CD14-positive monocyte (primary cell): ENCODE data around the gene KLK14. TPM values are rescaled to one million over a fixed set of nuclear protein-coding genes. Genes with fewer than 3 reads are reported as not detected.

Experiments
- DNase-seq, 3 donors: peaks; one replicate each; pipeline ENCODE4 v3.0.0-alpha.2; 2011 to 2022
- H2AFZ ChIP-seq: 2 replicates; pipeline ENCODE4 v1.6.0; 2012; ENCODE audit warnings: mild to moderate bottlenecking, low read depth, low read length, inconsistent platforms; ENCODE audit not compliant: insufficient read depth, poor library complexity, severe bottlenecking
- H3K27ac ChIP-seq, 2 donors: 1 replicate in 1 of 2; 2 replicates in 1 of 2; pipeline ENCODE4 v1.5.1; 2012 to 2013; ENCODE audit warnings: low read length in 2 of 2, control low read depth in 1 of 2, inconsistent platforms in 1 of 2, low read depth in 1 of 2, mild to moderate bottlenecking in 1 of 2
- H3K27me3 ChIP-seq, 2 donors: one replicate each; pipeline versions ENCODE4 v1.6.0 to v1.6.1; 2011 to 2013; ENCODE audit warnings: low read length in 2 of 2; ENCODE audit not compliant: control insufficient read depth in 2 of 2, insufficient read depth in 2 of 2
- H3K36me3 ChIP-seq, 2 donors: replicated peaks in 1 of 2; 1 replicate in 1 of 2; 2 replicates in 1 of 2; pipeline versions ENCODE4 v1.5.1 to v1.6.1; 2012 to 2013; ENCODE audit warnings: low read length in 2 of 2, control low read depth in 1 of 2, inconsistent platforms in 1 of 2, mild to moderate bottlenecking in 1 of 2; ENCODE audit not compliant: insufficient read depth in 2 of 2, control insufficient read depth in 1 of 2
- H3K4me1 ChIP-seq, 2 donors: 1 replicate in 1 of 2; 2 replicates in 1 of 2; pipeline versions ENCODE4 v1.5.1 to v1.6.1; 2012 to 2013; ENCODE audit warnings: low read length in 2 of 2, control low read depth in 1 of 2, inconsistent platforms in 1 of 2, mild to moderate bottlenecking in 1 of 2, moderate library complexity in 1 of 2; ENCODE audit not compliant: insufficient read depth in 2 of 2, control insufficient read depth in 1 of 2
- H3K4me2 ChIP-seq: replicated peaks from 2 replicates; pipeline ENCODE3; 2012; ENCODE audit warnings: low read length, moderate library complexity, mild to moderate bottlenecking; ENCODE audit not compliant: poor library complexity, severe bottlenecking; ENCODE audit errors: extremely low read depth
- H3K4me3 ChIP-seq, 3 experiments: fragments of 200-600 bp in 1 of 3; sonication (generic) in 1 of 3; replicated peaks in 1 of 3; 1 replicate in 2 of 3; 2 replicates in 1 of 3; pipeline ENCODE4 v1.5.1; 2011 to 2013; ENCODE audit warnings: low read length in 3 of 3, mild to moderate bottlenecking in 3 of 3, control low read depth in 2 of 3, low read depth in 2 of 3, inconsistent platforms in 1 of 3, moderate library complexity in 1 of 3
- H3K79me2 ChIP-seq: 2 replicates; pipeline ENCODE4 v1.6.0; 2012; ENCODE audit warnings: mild to moderate bottlenecking, control low read depth, inconsistent platforms, low read length, moderate library complexity; ENCODE audit not compliant: insufficient read depth
- H3K9ac ChIP-seq: 2 replicates; pipeline ENCODE4 v1.6.0; 2017; ENCODE audit warnings: low read length, mild to moderate bottlenecking; ENCODE audit not compliant: insufficient read depth, poor library complexity, severe bottlenecking
- H3K9me3 ChIP-seq, 2 donors: replicated peaks in 1 of 2; 1 replicate in 1 of 2; 2 replicates in 1 of 2; pipeline versions ENCODE4 v1.5.1 to v1.6.1; 2012 to 2013; ENCODE audit warnings: low read length in 2 of 2, control low read depth in 1 of 2; ENCODE audit not compliant: control insufficient read depth in 1 of 2, insufficient read depth in 1 of 2
- H4K20me1 ChIP-seq: 2 replicates; pipeline ENCODE4 v1.6.0; 2012; ENCODE audit warnings: mild to moderate bottlenecking, low read length, control low read depth, moderate library complexity; ENCODE audit not compliant: insufficient read depth
- H3K27ac Mint-ChIP-seq, 7 donors: one replicate each; pipeline ENCODE4 v1.8.0; 2020; ENCODE audit warnings: mild to moderate bottlenecking in 7 of 7, mixed read lengths in 7 of 7, moderate library complexity in 6 of 7, inconsistent platforms in 2 of 7
- H3K27me3 Mint-ChIP-seq, 3 donors: one replicate each; pipeline ENCODE4 v1.8.0; 2021 to 2022; ENCODE audit warnings: low read depth in 3 of 3, mild to moderate bottlenecking in 3 of 3, mixed read lengths in 3 of 3, moderate library complexity in 3 of 3, inconsistent platforms in 1 of 3
- H3K36me3 Mint-ChIP-seq, 2 donors: one replicate each; pipeline ENCODE4 v1.8.0; 2020; ENCODE audit warnings: mixed read lengths in 2 of 2, inconsistent platforms in 1 of 2, mild to moderate bottlenecking in 1 of 2
- H3K4me1 Mint-ChIP-seq: one replicate; pipeline ENCODE4 v1.8.0; 2020; ENCODE audit warnings: mild to moderate bottlenecking, mixed read lengths
- H3K4me3 Mint-ChIP-seq, 2 donors: one replicate each; pipeline ENCODE4 v1.8.0; 2020; ENCODE audit warnings: mild to moderate bottlenecking in 2 of 2, mixed read lengths in 2 of 2, moderate library complexity in 1 of 2
- H3K9me3 Mint-ChIP-seq, 7 donors: one replicate each; pipeline ENCODE4 v1.8.0; 2020 to 2022; ENCODE audit warnings: mixed read lengths in 7 of 7, mild to moderate bottlenecking in 6 of 7, moderate library complexity in 6 of 7, inconsistent platforms in 2 of 7
- WGBS: methylation state at CpG from one replicate; pipeline ENCODE4 v1.1.5; 2013; ENCODE audit warnings: missing lambda C conversion rate; ENCODE audit not compliant: insufficient coverage; 5-methylcytosine and 5-hydroxymethylcytosine counted together
- intact Hi-C, 2 donors: fragments of 100-400 bp; cut with micrococcal nuclease; formaldehyde crosslinking; loops; one replicate each; pipeline versions ENCODE4 v1.15.0 to v1.15.1; 2023
- polyA plus RNA-seq, 3 donors: library from polyadenylated mRNA; depleted of rRNA in 1 of 3; unstranded in 2 of 3; stranded (reverse) in 1 of 3; fragments of 300-500 nt in 2 of 3; fragments of >200 nt in 1 of 3; fragmentation: Illumina TruSeq in 2 of 3; gene quantifications; 1 replicate in 2 of 3; 2 replicates in 1 of 3; pipeline ENCODE4 v1.2.3, GENCODE V29; 2012 to 2021
- TF ChIP-seq, protein P1 (sequence below): fragments of 200-600 bp; IDR thresholded peaks from one replicate; pipeline ENCODE4 v1.8.0; 2022; ENCODE audit warnings: antibody characterized with exemption, mild to moderate bottlenecking

Gene KLK14
- polyA plus RNA-seq, 3 donors, result 0.29 TPM; not detected in 2

DNA sequence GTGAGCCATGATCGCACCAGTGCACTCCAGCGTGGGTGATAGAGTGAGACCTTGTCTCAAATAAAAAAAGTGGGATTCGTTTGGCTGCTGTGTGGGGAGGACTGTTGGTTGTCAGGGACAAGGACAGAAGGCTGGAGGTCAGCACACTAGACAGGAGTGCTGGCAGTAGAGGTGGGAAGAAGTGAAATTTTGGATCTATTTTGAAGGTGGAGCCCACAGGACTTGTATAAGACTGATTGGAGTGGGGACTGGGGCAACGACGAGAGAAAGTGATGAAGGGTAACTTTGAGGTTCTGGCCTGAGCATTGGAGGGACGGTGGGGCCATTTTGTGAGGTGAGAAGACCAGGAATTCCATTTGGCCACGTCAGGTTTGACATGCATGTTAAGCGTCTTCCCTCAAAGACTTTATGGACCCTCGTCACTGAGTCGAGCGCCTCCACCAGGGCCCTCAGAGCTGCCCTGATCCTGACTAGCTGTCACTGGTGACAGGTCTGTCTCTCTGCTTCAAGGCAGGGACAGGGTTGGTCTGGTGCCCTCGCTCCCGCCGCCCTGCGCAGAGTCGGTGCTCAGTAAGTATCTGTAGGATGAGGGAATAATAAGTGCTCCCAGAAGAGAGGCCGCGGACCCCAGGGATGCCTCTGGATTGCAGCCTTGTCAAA is 24.8 kb upstream of the KLK14 start:
- 27% methylated on average over 18 of the region's 18 CpGs for WGBS
- no peak for DNase-seq
- peaks cover 50% of the 10 kb centered on the region for H3K79me2 ChIP-seq
- Mint-ChIP-seq H3K4me1 (peaks cover 39% of the 10 kb centered on the region), H3K4me3 (peak overlapping the region; percentile 94 to 99), H3K36me3 (peaks cover 27 to 31% of the 10 kb centered on the region in 2 donors), H3K27ac (peak overlapping the region; percentile 91 to 99 (median 98)), H3K9me3 (peaks cover 0 to 1% (median 0%) of the 10 kb centered on the region in 7 donors), H3K27me3 (peaks cover 2 to 6% (median 2%) of the 10 kb centered on the region in 3 donors)
- peak overlapping the region; percentile 70 for H2AFZ ChIP-seq
- intact Hi-C loops, result loop anchor here (5.0 to 10.0 kb wide), 2 partner anchors 40 to 487 kb away; no protein-coding TSS in a partner anchor
- peak overlapping the region; percentile 64 to 84 (median 84) for H3K4me3 ChIP-seq
- H3K9ac ChIP-seq, result peak overlapping the region; percentile 68
- H3K27me3 ChIP-seq, result no peaks in the 10 kb centered on the region
- H3K36me3 ChIP-seq, result peaks cover 13 to 28% of the 10 kb centered on the region in 2 donors
- H3K4me2 ChIP-seq, result peak overlapping the region; percentile 88
- no peaks in the 10 kb centered on the region for H3K9me3 ChIP-seq
- H4K20me1 ChIP-seq, result peaks cover 17% of the 10 kb centered on the region
- TF ChIP-seq, protein P1, sequence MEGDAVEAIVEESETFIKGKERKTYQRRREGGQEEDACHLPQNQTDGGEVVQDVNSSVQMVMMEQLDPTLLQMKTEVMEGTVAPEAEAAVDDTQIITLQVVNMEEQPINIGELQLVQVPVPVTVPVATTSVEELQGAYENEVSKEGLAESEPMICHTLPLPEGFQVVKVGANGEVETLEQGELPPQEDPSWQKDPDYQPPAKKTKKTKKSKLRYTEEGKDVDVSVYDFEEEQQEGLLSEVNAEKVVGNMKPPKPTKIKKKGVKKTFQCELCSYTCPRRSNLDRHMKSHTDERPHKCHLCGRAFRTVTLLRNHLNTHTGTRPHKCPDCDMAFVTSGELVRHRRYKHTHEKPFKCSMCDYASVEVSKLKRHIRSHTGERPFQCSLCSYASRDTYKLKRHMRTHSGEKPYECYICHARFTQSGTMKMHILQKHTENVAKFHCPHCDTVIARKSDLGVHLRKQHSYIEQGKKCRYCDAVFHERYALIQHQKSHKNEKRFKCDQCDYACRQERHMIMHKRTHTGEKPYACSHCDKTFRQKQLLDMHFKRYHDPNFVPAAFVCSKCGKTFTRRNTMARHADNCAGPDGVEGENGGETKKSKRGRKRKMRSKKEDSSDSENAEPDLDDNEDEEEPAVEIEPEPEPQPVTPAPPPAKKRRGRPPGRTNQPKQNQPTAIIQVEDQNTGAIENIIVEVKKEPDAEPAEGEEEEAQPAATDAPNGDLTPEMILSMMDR, result no peak
- H3K4me1 ChIP-seq, result peaks cover 22 to 31% of the 10 kb centered on the region in 2 donors
- H3K27ac ChIP-seq, result peak overlapping the region in 1 of 2 donors; percentile 78

DNA sequence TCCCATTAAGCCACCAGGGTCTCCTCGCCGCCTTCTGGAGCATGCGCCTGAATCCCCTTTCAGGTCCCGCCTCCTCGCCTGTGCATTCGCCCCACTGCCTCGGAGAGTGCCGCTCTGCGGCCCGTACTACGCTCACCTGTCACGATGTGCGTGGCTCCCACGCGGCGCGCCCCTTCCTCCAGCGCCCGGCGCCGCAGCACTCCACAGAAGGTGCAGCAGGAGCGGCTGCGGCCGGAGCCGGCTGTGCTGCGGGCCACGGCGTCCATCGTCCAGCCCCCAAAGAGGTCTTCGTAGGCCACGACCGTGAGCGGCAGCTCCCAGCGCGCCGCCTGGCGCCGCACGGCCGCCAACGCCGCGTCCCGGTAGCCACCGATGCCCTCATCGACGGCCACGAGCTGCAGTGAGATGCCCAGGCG is 21.2 kb upstream of the KLK14 start:
- H3K4me3 ChIP-seq, result no peak overlapping the region
- peaks cover 0 to 3% (median 2%) of the 10 kb centered on the region in 3 donors for H3K27me3 Mint-ChIP-seq
- no peak overlapping the region for H3K4me2 ChIP-seq
- H3K9me3 Mint-ChIP-seq, result peaks cover 0 to 3% (median 0%) of the 10 kb centered on the region in 7 donors
- peaks cover 53 to 60% of the 10 kb centered on the region in 2 donors for H3K36me3 Mint-ChIP-seq
- no peaks in the 10 kb centered on the region for H3K27me3 ChIP-seq
- H2AFZ ChIP-seq, result no peak overlapping the region
- H4K20me1 ChIP-seq, result peaks cover 36% of the 10 kb centered on the region
- peaks cover 18 to 64% of the 10 kb centered on the region in 2 donors for H3K36me3 ChIP-seq
- intact Hi-C loops, result loop anchor here (10.0 kb wide), 1 partner anchor 491 kb away; no protein-coding TSS in a partner anchor
- peaks cover 54% of the 10 kb centered on the region for H3K79me2 ChIP-seq
- H3K4me1 Mint-ChIP-seq, result peaks cover 42% of the 10 kb centered on the region
- DNase-seq, result no peak
- H3K4me3 Mint-ChIP-seq, result no peak overlapping the region
- TF ChIP-seq, protein P1, result no peak
- H3K27ac ChIP-seq, result no peak overlapping the region
- WGBS, result 98% methylated on average over 49 of the region's 49 CpGs
- no peak overlapping the region for H3K27ac Mint-ChIP-seq
- H3K9ac ChIP-seq, result no peak overlapping the region
- peaks cover 18% of the 10 kb centered on the region in 2 donors for H3K4me1 ChIP-seq
- H3K9me3 ChIP-seq, result no peaks in the 10 kb centered on the region
